Measurements from ENCODE around the gene FBXW7. TPM values are rescaled to one million over a fixed set of nuclear protein-coding genes. Genes with fewer than 3 reads are reported as not detected.

FBXW7 gene
- polyA plus RNA-seq, 1 of the 3 experiments (the other 2 are of a cell fraction): 7.7 TPM

GRCh38 chr4:152325831-152326230, 210.1 kb downstream of the FBXW7 start (continued):
- TF ChIP-seq, protein P1, sequence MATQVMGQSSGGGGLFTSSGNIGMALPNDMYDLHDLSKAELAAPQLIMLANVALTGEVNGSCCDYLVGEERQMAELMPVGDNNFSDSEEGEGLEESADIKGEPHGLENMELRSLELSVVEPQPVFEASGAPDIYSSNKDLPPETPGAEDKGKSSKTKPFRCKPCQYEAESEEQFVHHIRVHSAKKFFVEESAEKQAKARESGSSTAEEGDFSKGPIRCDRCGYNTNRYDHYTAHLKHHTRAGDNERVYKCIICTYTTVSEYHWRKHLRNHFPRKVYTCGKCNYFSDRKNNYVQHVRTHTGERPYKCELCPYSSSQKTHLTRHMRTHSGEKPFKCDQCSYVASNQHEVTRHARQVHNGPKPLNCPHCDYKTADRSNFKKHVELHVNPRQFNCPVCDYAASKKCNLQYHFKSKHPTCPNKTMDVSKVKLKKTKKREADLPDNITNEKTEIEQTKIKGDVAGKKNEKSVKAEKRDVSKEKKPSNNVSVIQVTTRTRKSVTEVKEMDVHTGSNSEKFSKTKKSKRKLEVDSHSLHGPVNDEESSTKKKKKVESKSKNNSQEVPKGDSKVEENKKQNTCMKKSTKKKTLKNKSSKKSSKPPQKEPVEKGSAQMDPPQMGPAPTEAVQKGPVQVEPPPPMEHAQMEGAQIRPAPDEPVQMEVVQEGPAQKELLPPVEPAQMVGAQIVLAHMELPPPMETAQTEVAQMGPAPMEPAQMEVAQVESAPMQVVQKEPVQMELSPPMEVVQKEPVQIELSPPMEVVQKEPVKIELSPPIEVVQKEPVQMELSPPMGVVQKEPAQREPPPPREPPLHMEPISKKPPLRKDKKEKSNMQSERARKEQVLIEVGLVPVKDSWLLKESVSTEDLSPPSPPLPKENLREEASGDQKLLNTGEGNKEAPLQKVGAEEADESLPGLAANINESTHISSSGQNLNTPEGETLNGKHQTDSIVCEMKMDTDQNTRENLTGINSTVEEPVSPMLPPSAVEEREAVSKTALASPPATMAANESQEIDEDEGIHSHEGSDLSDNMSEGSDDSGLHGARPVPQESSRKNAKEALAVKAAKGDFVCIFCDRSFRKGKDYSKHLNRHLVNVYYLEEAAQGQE (IDR thresholded peaks at IDR 0.05; ENCODE audit: low read depth, low read length): no peak
- TF ChIP-seq RAD21 (IDR thresholded peaks at IDR 0.05; ENCODE audit: low read length): no peak
- TF ChIP-seq SIN3A (IDR thresholded peaks at IDR 0.05; ENCODE audit: borderline replicate concordance, low read depth, low read length): no peak
- no peak for TF ChIP-seq NRF1 (IDR thresholded peaks at IDR 0.05; ENCODE audit: low read depth, low read length)
- TF ChIP-seq ELF1 (IDR thresholded peaks at IDR 0.05): no peak
- TF ChIP-seq EP300 (IDR thresholded peaks at IDR 0.05; ENCODE audit: borderline replicate concordance in 1 of 2, low read depth in 1 of 2, low read length in 1 of 2): no peak
- no peak for TF ChIP-seq ZBTB33 (IDR thresholded peaks at IDR 0.05; ENCODE audit: borderline replicate concordance, low read depth)
- TF ChIP-seq, protein P2, sequence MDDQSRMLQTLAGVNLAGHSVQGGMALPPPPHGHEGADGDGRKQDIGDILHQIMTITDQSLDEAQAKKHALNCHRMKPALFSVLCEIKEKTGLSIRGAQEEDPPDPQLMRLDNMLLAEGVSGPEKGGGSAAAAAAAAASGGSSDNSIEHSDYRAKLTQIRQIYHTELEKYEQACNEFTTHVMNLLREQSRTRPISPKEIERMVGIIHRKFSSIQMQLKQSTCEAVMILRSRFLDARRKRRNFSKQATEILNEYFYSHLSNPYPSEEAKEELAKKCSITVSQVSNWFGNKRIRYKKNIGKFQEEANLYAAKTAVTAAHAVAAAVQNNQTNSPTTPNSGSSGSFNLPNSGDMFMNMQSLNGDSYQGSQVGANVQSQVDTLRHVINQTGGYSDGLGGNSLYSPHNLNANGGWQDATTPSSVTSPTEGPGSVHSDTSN (IDR thresholded peaks at IDR 0.05): no peak

GRCh38 chr4:152323221-152323620, 212.7 kb downstream of the FBXW7 start:
- H3K4me1 ChIP-seq (ENCODE audit: control insufficient read depth in 1 of 2, insufficient read depth in 2 of 2, low read depth in 1 of 2, low read length in 1 of 2): no peaks in the 10 kb centered on the region; a peak in 2 of 4 replicates
- no peak overlapping the region for H3K9ac ChIP-seq
- WGBS (ENCODE audit: low lambda C conversion rate): 90% methylated on average over 1 of the region's 1 CpG
- H3K9me2 ChIP-seq: no peaks in the 10 kb centered on the region
- ChIA-PET POLR2A (no interaction called here), CTCF (interaction anchor here (1.1 kb wide), 1 partner anchor 11 kb away, joined by 3 read pairs; no protein-coding TSS in a partner anchor)
- H3K27ac ChIP-seq (ENCODE audit: low read depth in 2 of 2, low read length in 1 of 2): no peak overlapping the region
- H3K36me3 ChIP-seq (replicated peaks in 1 of 2; ENCODE audit: control insufficient read depth in 1 of 2, insufficient read depth in 2 of 2, low read length in 1 of 2): peaks cover 62 to 71% of the 10 kb centered on the region in 2 experiments
- H3K4me2 ChIP-seq: no peak overlapping the region
- H3K79me2 ChIP-seq (ENCODE audit: insufficient read depth): no peaks in the 10 kb centered on the region
- H3K27me3 ChIP-seq (ENCODE audit: insufficient read depth): no peaks in the 10 kb centered on the region
- no peaks in the 10 kb centered on the region for H3F3A ChIP-seq (replicated peaks; ENCODE audit: insufficient read depth)
- no peak overlapping the region for H2AFZ ChIP-seq (ENCODE audit: low read depth)
- H3K9me3 ChIP-seq: no peaks in the 10 kb centered on the region
- TF ChIP-seq, protein P2 (IDR thresholded peaks at IDR 0.05): no peak
- no peak for TF ChIP-seq RFX5 (IDR thresholded peaks at IDR 0.05; ENCODE audit: low read length)
- TF ChIP-seq NFIC (IDR thresholded peaks at IDR 0.05; ENCODE audit: borderline replicate concordance): no peak
- TF ChIP-seq CTCF (IDR thresholded peaks at IDR 0.05): no peak
- TF ChIP-seq TEAD4 (IDR thresholded peaks at IDR 0.05; ENCODE audit: borderline replicate concordance, insufficient read depth): no peak
- no peak for TF ChIP-seq FOSL2 (IDR thresholded peaks at IDR 0.05; ENCODE audit: borderline replicate concordance, low read depth)
- no peak for TF ChIP-seq ELF1 (IDR thresholded peaks at IDR 0.05)
- TF ChIP-seq GABPA (IDR thresholded peaks at IDR 0.05; ENCODE audit: low read depth): no peak
- no peak for TF ChIP-seq TCF12 (IDR thresholded peaks at IDR 0.05)
- no peak for TF ChIP-seq TAF1 (IDR thresholded peaks at IDR 0.05; ENCODE audit: borderline replicate concordance, low read depth, low read length)
- H3K4me3 ChIP-seq (ENCODE audit: low read depth in 2 of 2, low read length in 1 of 2): no peak overlapping the region
- no peak for DNase-seq
- H4K20me1 ChIP-seq (ENCODE audit: insufficient read depth): no peaks in the 10 kb centered on the region
